Ascending aorta (tissue), 2 donors: Measurements from ENCODE around the gene MED10. TPM values are rescaled to one million over a fixed set of nuclear protein-coding genes. Genes with fewer than 3 reads are reported as not detected.

Experiments used
- DNase-seq, 2 donors: peaks; one replicate each; pipeline ENCODE4 v3.0.0-alpha.2; 2019; ENCODE audit warnings: low spot score in 2 of 2
- H3K27ac ChIP-seq, 2 donors: fragments of 200-600 bp; sonication (generic); one replicate each; pipeline ENCODE4 v1.5.1; 2016 to 2017; ENCODE audit warnings: mild to moderate bottlenecking in 1 of 2
- H3K27me3 ChIP-seq: fragments of 200-600 bp; sonication (generic); one replicate; pipeline ENCODE4 v1.5.1; 2017
- H3K36me3 ChIP-seq, 2 donors: fragments of 200-600 bp; sonication (generic); one replicate each; pipeline ENCODE4 v1.5.1; 2016
- H3K4me1 ChIP-seq, 2 donors: fragments of 200-600 bp; sonication (generic); one replicate each; pipeline ENCODE4 v1.5.1; 2016 to 2017; ENCODE audit warnings: mild to moderate bottlenecking in 1 of 2
- H3K4me3 ChIP-seq, 2 donors: fragments of 200-600 bp; sonication (generic); one replicate each; pipeline ENCODE4 v1.5.1; 2016 to 2017; ENCODE audit warnings: mild to moderate bottlenecking in 1 of 2
- H3K9me3 ChIP-seq, 2 donors: fragments of 200-600 bp; sonication (generic); one replicate each; pipeline ENCODE4 v1.5.1; 2016
- intact Hi-C: fragments of 100-400 bp; cut with DNase I; formaldehyde crosslinking; loops from one replicate; pipeline ENCODE4 v1.15.1; 2023
- total RNA-seq: library from RNA; depleted of rRNA; stranded (reverse); fragments of >200 nt; gene quantifications from one replicate; pipeline ENCODE4 v1.1.0, GENCODE V29; 2016
- TF ChIP-seq, protein P1 (sequence below), 3 experiments: fragments of 200-600 bp in 2 of 3; fragments of 450-650 bp in 1 of 3; sonication (generic) in 2 of 3; IDR thresholded peaks; one replicate each; pipeline ENCODE4 v1.5.1; 2016 to 2019; ENCODE audit warnings: antibody characterized with exemption in 3 of 3, mild to moderate bottlenecking in 1 of 3, moderate library complexity in 1 of 3

The MED10 gene
- total RNA-seq, 1 donor from 2014 or later = 2.9 TPM

DNA sequence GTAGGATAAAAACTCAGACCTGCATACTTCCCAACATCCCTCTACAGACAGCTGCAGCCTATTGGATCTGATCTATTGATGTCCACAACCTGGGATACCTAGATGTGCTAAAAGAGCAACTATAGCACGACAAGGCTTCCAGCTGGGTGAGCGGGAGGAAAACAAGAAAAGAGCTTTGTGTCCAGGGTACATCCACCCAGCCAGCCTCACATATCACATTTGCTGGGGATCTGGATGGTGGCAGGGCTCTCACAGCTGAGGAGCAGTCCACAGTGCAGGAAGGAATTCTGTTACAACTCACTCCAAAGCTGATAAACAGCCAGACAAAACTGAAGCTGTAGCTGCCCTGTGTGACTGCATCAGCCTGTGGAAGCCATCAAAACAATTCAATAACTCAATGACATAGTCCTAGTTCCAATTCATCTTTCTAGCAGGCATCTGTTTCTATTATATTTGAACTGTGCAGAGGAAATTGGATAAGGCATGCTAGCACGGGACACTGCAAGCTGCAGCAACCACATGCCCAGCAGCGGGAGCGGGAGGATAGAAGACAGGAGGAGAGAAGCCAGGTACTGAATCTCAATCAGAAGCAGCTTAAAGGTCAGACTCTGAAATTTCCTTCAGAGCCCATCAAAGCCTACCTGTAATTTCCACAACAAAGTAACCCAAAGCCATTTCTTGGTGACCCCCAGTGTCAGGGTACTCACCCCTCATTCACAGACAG is 45.0 kb downstream of the MED10 start:
- no peaks in the 10 kb centered on the region for H3K4me1 ChIP-seq
- no peak for DNase-seq
- no peak overlapping the region for H3K27ac ChIP-seq
- peaks cover 3 to 13% of the 10 kb centered on the region in 2 donors for H3K36me3 ChIP-seq
- no peak overlapping the region for H3K4me3 ChIP-seq
- no peaks in the 10 kb centered on the region for H3K27me3 ChIP-seq
- peaks cover 0 to 16% of the 10 kb centered on the region in 2 donors for H3K9me3 ChIP-seq
- intact Hi-C loops = no loop called here
- TF ChIP-seq, protein P1, sequence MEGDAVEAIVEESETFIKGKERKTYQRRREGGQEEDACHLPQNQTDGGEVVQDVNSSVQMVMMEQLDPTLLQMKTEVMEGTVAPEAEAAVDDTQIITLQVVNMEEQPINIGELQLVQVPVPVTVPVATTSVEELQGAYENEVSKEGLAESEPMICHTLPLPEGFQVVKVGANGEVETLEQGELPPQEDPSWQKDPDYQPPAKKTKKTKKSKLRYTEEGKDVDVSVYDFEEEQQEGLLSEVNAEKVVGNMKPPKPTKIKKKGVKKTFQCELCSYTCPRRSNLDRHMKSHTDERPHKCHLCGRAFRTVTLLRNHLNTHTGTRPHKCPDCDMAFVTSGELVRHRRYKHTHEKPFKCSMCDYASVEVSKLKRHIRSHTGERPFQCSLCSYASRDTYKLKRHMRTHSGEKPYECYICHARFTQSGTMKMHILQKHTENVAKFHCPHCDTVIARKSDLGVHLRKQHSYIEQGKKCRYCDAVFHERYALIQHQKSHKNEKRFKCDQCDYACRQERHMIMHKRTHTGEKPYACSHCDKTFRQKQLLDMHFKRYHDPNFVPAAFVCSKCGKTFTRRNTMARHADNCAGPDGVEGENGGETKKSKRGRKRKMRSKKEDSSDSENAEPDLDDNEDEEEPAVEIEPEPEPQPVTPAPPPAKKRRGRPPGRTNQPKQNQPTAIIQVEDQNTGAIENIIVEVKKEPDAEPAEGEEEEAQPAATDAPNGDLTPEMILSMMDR (IDR thresholded peaks at IDR 0.05) = no peak

DNA sequence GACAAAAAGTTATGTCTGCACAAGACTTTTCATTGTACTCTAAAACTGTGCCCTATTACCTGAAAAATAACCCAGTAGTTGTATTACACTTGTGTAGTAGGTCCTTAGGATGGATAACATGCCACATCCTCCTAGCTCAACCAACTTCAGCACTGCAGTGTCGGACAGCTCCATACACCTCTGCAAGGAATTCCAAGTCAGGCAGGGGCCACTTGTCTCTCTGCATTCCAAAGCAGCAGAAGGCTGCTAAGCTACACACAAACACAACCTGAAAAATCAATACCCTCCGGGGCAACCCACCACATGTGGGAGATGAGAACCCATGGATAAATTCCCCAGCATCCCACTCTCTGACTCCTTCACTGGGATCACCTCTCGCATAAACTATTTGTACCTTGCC is 50.2 kb downstream of the MED10 start:
- Histone ChIP-seq H3K27ac (no peak overlapping the region), H3K27me3 (no peaks in the 10 kb centered on the region), H3K9me3 (peaks cover 0 to 16% of the 10 kb centered on the region in 2 donors), H3K36me3 (peaks cover 0 to 5% of the 10 kb centered on the region in 2 donors), H3K4me1 (no peaks in the 10 kb centered on the region), H3K4me3 (no peak overlapping the region)
- DNase-seq = no peak
- TF ChIP-seq, protein P1 (IDR thresholded peaks at IDR 0.05) = no peak
- intact Hi-C loops = no loop called here

DNA sequence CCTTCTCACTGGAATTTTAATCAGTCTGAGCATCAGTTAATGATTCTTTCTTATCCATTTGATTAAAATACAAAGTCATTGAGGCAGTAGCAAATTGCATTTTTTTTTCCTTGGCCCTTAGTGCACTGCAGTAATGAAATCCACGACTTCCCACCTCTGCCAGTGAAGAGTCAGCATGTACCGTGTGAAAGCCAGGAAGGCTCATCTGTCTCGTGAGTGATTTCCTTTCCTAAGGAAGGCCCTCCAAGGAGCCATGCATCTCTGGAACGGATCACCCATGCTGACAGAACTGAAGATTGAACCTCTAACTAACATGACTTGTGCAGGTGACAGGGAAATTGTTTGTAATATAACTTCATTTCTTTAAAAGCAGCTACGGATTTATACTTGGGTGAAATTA is 51.6 kb downstream of the MED10 start:
- DNase-seq = no peak
- no peak overlapping the region for H3K4me3 ChIP-seq
- TF ChIP-seq, protein P1 (IDR thresholded peaks at IDR 0.05) = no peak
- H3K27me3 ChIP-seq = no peaks in the 10 kb centered on the region
- no peaks in the 10 kb centered on the region for H3K4me1 ChIP-seq
- no peaks in the 10 kb centered on the region for H3K36me3 ChIP-seq
- intact Hi-C loops = no loop called here
- no peak overlapping the region for H3K27ac ChIP-seq
- peaks cover 0 to 16% of the 10 kb centered on the region in 2 donors for H3K9me3 ChIP-seq

DNA sequence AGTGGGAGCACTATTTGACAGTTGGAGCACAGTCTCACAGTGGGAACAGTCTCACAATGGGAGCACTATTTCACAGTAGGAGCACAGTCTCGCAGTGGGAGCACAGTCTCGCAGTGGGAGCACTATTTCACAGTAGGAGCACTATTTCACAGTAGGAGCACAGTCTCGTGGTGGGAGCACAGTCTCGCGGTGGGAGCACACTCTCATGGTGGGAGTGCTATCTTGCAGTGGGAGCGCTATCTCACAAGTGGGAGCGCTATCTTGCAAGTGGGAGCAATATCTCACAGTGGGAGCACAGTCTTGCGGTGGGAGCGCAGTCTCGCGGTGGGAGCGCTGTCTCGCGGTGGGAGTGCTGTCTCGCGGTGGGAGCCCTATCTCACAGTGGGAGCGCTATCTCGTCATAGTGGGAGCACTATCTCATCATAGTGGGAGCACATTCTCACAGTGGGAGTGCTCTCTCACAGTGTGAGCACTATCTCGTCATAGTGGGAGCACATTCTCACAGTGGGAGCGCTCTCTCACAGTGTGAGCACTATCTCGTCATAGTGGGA is 56.1 kb downstream of the MED10 start:
- DNase-seq = no peak
- H3K27ac ChIP-seq = no peak overlapping the region
- H3K36me3 ChIP-seq = no peaks in the 10 kb centered on the region
- H3K4me1 ChIP-seq = no peaks in the 10 kb centered on the region
- intact Hi-C loops = no loop called here
- no peak overlapping the region for H3K4me3 ChIP-seq
- H3K9me3 ChIP-seq = peaks cover 0 to 8% of the 10 kb centered on the region in 2 donors
- H3K27me3 ChIP-seq = no peaks in the 10 kb centered on the region
- TF ChIP-seq, protein P1 (IDR thresholded peaks at IDR 0.05) = no peak

Other genes with a start within 250 kb of the MED10 start
- gene UBE2QL1, start 70.3 kb upstream of the MED10 start, total RNA-seq = 0.85 TPM